Fibroblast of lung (primary cell): Measurements from ENCODE around the gene KRTAP21-2.

Experiments
- CTCF ChIP-seq, 2 donors: IDR thresholded peaks in 1 of 2; conservative IDR thresholded peaks in 1 of 2; 1 replicate in 1 of 2; 2 replicates in 1 of 2; pipeline ENCODE4 v1.5.1; 2011 to 2012; ENCODE audit warnings: low read length in 2 of 2, control low read depth in 1 of 2, inconsistent platforms in 1 of 2, low read depth in 1 of 2, mild to moderate bottlenecking in 1 of 2
- EZH2 ChIP-seq: IDR thresholded peaks from 2 replicates; pipeline ENCODE4 v1.5.1; 2012; ENCODE audit warnings: low read length, control low read depth, mild to moderate bottlenecking; ENCODE audit errors: missing control alignments

- no peak for TF ChIP-seq CTCF (conservative IDR thresholded peaks at IDR 0.05 in 1 of 2, IDR thresholded peaks at IDR 0.05 in 1 of 2; ENCODE audit: low read depth in 1 of 2, low read length in 2 of 2)
- no peak for TF ChIP-seq EZH2
These were observed 22.8 kb upstream of the KRTAP21-2 start for GRCh38 chr21:30769724-30770431.
